Measurements from ENCODE around the gene PCYT1A. TPM values are rescaled to one million over a fixed set of nuclear protein-coding genes. Genes with fewer than 3 reads are reported as not detected.

Gene PCYT1A
- total RNA-seq: 10 to 100 TPM; 55.7 to 62.7 (median 59.3) TPM

DNA sequence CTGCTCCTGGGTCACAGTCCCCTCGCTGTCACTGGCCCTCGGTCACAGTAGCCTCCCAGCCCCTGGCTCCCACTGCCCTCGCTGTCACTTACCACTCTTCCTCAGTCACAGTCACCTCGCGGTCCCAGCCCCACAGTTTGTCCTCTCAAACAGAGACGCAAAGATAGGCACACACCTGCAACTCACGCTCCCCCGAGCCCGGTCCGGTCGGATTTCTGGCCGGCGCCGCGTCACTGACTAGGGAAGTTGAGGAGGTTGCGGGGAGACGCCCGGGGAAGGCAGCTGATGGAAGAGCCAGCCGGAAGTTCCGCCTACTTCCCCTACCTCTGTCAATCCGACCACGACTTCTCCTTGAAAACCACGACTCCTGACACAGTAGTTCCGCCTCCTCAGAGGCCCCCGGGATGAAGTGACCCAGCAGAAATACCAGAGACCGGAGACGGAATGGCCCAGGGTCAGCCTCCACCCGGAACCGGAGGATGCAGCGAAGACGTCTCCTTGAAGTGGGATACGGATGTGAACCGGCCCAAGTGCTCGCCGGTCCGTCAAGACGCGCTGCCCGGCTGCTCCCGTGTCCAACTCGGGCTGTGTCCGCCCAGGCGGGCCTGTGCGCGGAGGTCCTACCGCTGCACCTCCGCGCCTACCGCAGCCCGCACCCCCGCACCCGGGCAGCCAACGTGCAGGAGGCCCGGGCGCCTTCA is at the start of gene PCYT1A:
Gene PCYT1A (minus strand): TSS at position 287 of the 701 bp plus-strand sequence. CDS start 17,195 bp downstream, outside the sequence.
- TF ChIP-seq POLR2AphosphoS5 (IDR thresholded peaks at IDR 0.05) (peak; percentile 85 to 92), POLR2A (IDR thresholded peaks at IDR 0.05; ENCODE audit: low read depth) (peak; percentile 39), EP300 (IDR thresholded peaks at IDR 0.05) (no peak)
- TF ChIP-seq, protein P1, sequence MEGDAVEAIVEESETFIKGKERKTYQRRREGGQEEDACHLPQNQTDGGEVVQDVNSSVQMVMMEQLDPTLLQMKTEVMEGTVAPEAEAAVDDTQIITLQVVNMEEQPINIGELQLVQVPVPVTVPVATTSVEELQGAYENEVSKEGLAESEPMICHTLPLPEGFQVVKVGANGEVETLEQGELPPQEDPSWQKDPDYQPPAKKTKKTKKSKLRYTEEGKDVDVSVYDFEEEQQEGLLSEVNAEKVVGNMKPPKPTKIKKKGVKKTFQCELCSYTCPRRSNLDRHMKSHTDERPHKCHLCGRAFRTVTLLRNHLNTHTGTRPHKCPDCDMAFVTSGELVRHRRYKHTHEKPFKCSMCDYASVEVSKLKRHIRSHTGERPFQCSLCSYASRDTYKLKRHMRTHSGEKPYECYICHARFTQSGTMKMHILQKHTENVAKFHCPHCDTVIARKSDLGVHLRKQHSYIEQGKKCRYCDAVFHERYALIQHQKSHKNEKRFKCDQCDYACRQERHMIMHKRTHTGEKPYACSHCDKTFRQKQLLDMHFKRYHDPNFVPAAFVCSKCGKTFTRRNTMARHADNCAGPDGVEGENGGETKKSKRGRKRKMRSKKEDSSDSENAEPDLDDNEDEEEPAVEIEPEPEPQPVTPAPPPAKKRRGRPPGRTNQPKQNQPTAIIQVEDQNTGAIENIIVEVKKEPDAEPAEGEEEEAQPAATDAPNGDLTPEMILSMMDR (IDR thresholded peaks at IDR 0.05): no peak
- Histone ChIP-seq H3K36me3 (no peaks in the 10 kb centered on the region), H3K27ac (replicated peaks in 1 of 4) (peak within 1 kb of the TSS; percentile 83 to 90 (median 90)), H3K9me3 (no peaks in the 10 kb centered on the region), H3K27me3 (no peaks in the 10 kb centered on the region), H3K4me3 (peak within 1 kb of the TSS; percentile 71 to 85 (median 82)), H3K4me1 (peaks cover 34 to 44% (median 38%) of the 10 kb centered on the region in 4 donors)
- DNase-seq (ENCODE audit: extremely low spot score): peak; percentile 97
- intact Hi-C loops (cut with DNase I): no loop called here
- 1% methylated on average over 28 of the region's 55 CpGs for WGBS

DNA sequence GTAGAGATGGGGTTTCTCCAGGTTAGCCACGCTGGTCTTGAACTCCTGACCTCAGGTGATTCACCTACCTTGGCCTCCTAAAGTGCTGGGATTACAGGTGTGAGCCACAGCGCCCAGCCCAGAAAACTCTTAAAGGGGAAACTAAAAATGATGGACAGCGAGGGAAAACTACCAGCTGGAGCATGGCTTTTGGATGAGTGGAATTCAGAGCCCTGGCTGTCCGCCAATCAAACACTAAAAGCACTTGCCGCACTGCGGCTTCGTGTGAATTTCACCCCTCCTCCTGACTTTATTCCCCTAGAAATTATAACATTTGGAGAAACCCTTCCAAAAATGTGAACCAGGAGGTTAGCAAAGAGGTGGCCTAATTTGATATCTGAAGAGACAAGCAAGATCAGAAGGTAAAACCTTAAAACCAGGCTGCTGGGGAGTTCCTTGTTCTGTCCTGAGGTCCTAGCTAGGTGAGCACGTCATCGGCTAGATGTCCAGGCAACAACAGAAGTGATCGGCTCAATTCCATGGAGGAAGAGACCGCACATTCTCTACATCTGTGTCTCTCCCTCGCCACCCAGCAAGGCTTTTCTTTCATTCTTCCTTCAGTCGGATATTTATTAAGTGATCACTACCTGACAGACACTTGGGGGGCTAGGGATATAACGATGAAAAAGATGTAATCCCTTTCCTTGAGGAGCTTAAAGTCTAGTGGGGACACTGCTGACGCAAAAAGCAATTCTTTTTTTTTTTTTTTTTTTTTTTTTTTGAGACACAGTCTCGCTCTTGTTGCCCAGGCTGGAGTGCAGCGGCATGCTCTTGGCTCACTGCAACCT is 49.0 kb upstream of the PCYT1A start:
- H3K4me3 ChIP-seq: no peak overlapping the region
- peaks cover 0 to 48% (median 0%) of the 10 kb centered on the region in 4 donors for H3K27me3 ChIP-seq
- no peak overlapping the region for H3K27ac ChIP-seq (replicated peaks in 1 of 4)
- H3K4me1 ChIP-seq: no peaks in the 10 kb centered on the region
- H3K36me3 ChIP-seq: no peaks in the 10 kb centered on the region
- no peaks in the 10 kb centered on the region for H3K9me3 ChIP-seq
- WGBS: 88% methylated on average over 17 of the region's 17 CpGs
- no peak for DNase-seq (ENCODE audit: extremely low spot score)
- TF ChIP-seq POLR2AphosphoS5 (IDR thresholded peaks at IDR 0.05) (no peak), POLR2A (IDR thresholded peaks at IDR 0.05; ENCODE audit: low read depth) (no peak), EP300 (IDR thresholded peaks at IDR 0.05) (no peak)
- TF ChIP-seq, protein P1 (IDR thresholded peaks at IDR 0.05): no peak
- intact Hi-C loops (cut with DNase I): no loop called here

DNA sequence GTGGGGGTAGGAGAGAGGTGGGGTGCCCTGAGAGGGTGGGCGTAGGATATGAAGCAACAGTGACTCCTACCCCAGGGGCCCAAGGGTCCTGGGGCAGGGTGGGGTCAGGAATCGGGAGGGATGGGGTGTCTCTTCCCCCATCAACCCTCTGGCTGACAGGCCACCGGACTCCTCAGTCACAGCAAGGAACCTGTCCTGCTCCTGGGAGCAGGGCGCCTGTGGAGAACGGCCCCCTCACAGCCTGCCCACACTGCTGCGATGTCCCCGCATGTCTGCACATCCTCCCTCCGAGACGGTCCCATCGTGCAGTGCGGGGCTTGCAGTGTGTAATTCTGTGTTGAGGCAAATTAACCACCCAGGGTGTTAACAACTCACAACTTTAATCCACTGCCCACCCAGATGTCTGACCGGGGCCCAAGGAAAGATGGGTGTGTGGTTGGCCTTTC is 48.0 kb upstream of the PCYT1A start:
- TF ChIP-seq POLR2A (IDR thresholded peaks at IDR 0.05; ENCODE audit: low read depth) (no peak), POLR2AphosphoS5 (IDR thresholded peaks at IDR 0.05) (no peak), EP300 (IDR thresholded peaks at IDR 0.05) (no peak)
- TF ChIP-seq, protein P1 (IDR thresholded peaks at IDR 0.05): no peak
- no peak for DNase-seq (ENCODE audit: extremely low spot score)
- intact Hi-C loops (cut with DNase I): no loop called here
- Histone ChIP-seq H3K36me3 (no peaks in the 10 kb centered on the region), H3K4me1 (no peaks in the 10 kb centered on the region), H3K4me3 (no peak overlapping the region), H3K27me3 (peaks cover 0 to 55% (median 0%) of the 10 kb centered on the region in 4 donors), H3K27ac (replicated peaks in 1 of 4) (no peak overlapping the region), H3K9me3 (no peaks in the 10 kb centered on the region)
- WGBS: 77% methylated on average over 11 of the region's 12 CpGs

DNA sequence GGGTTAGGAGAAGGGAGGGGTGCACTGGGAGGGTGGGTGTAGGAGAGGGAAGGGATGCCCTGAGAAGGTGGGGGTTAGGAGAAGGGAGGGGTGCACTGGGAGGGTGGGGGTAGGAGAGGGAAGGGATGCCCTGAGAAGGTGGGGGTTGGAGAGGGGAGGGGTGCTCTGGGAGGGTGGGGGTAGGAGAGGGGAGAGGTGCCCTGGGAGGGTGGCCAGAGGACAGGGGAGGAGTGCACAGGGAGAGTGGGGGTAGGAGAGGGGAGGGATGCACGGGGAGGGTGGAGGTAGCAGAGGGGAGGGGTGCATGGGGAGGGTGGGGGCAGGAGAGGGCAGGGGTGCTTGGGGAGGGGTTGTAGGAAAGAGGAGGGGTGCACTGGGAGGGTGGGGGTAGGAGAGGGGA is 47.5 kb upstream of the PCYT1A start:
- Histone ChIP-seq H3K4me1 (no peaks in the 10 kb centered on the region), H3K36me3 (no peaks in the 10 kb centered on the region), H3K9me3 (no peaks in the 10 kb centered on the region), H3K27me3 (peaks cover 0 to 55% (median 0%) of the 10 kb centered on the region in 4 donors), H3K4me3 (no peak overlapping the region), H3K27ac (replicated peaks in 1 of 4) (no peak overlapping the region)
- intact Hi-C loops (cut with DNase I): no loop called here
- no peak for TF ChIP-seq EP300 (IDR thresholded peaks at IDR 0.05)
- no peak for TF ChIP-seq POLR2AphosphoS5 (IDR thresholded peaks at IDR 0.05)
- TF ChIP-seq, protein P1 (IDR thresholded peaks at IDR 0.05): no peak
- TF ChIP-seq POLR2A (IDR thresholded peaks at IDR 0.05; ENCODE audit: low read depth): no peak
- no peak for DNase-seq (ENCODE audit: extremely low spot score)
- WGBS: 33% methylated on average over 1 of the region's 1 CpG
